ENCODE measurements around the gene COX6A2. TPM values are rescaled to one million over a fixed set of nuclear protein-coding genes. Genes with fewer than 3 reads are reported as not detected.

The COX6A2 gene
- total and polyA plus RNA-seq, 2 donors (not counting 3 experiments of a cell fraction or from before 2014, with no cell fraction given) = not detected

DNA sequence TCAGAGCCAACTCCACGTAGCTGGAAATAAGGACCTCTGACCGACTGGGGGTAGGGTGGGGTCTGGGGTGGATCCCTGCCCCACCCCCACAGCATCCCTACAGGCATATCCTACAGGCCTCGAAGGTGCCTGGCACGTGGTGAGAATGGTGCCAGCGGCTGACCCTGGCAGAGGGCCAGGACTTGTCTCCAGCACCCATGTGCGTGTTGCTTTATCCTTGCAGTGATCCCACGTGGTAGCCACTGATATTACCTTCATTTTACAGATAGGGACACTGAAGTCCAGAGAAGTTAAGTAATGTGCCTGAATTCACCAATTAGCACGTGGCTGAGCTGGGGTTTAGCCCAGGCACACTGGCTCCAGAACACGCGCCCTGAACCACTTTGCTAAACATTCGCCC, 26.7 kb downstream of the COX6A2 start:
- no peak overlapping the region for H3K4me2 ChIP-seq (ENCODE audit: insufficient read depth, low read length)
- POLR2A ChIA-PET = no interaction called here
- H3K9me3 ChIP-seq (replicated peaks; ENCODE audit: control insufficient read depth, insufficient read depth, low read length) = no peaks in the 10 kb centered on the region
- H3K9ac ChIP-seq (replicated peaks; ENCODE audit: extremely low read depth, insufficient read depth, low read length) = no peak overlapping the region
- no peaks in the 10 kb centered on the region for H3K36me3 ChIP-seq (ENCODE audit: control insufficient read depth in 2 of 2, extremely low read depth in 1 of 2, insufficient read depth in 2 of 2, low read length in 2 of 2)
- H3K4me1 ChIP-seq (ENCODE audit: control insufficient read depth, extremely low read depth, insufficient read depth, low read length) = no peaks in the 10 kb centered on the region
- H2AFZ ChIP-seq (ENCODE audit: low read depth, low read length) = no peak overlapping the region
- dilution Hi-C loops (cut with MboI; ENCODE audit: extremely low pct_ligation_motif_present, low sequenced_read_pairs) (no loop called here), intact Hi-C loops (cut with micrococcal nuclease) (no loop called here)
- H3K79me2 ChIP-seq (ENCODE audit: control insufficient read depth, insufficient read depth, low read length) = no peaks in the 10 kb centered on the region
- DNase-seq (ENCODE audit: low read depth, low spot score) (no peak), FAIRE-seq (no peak)
- no peaks in the 10 kb centered on the region for H3K27me3 ChIP-seq (ENCODE audit: control insufficient read depth in 2 of 2, insufficient read depth in 2 of 2, low read length in 2 of 2)
- H3K9me1 ChIP-seq (replicated peaks; ENCODE audit: control insufficient read depth, extremely low read depth, insufficient read depth, low read length) = no peaks in the 10 kb centered on the region
- H3K27ac ChIP-seq (ENCODE audit: insufficient read depth, low read depth, low read length) = no peak overlapping the region
- TF ChIP-seq GATA2 (IDR thresholded peaks at IDR 0.05; ENCODE audit: insufficient read depth, insufficient read length, low read depth, low read length) (no peak), EZH2 (IDR thresholded peaks at IDR 0.05; ENCODE audit: borderline replicate concordance, low read depth, low read length, severe bottlenecking) (no peak), POLR2AphosphoS5 (IDR thresholded peaks at IDR 0.05; ENCODE audit: insufficient read depth, low read depth, low read length) (no peak), JUN (IDR thresholded peaks at IDR 0.05; ENCODE audit: borderline replicate concordance, insufficient read depth, insufficient read length, low read depth) (no peak), MYC (IDR thresholded peaks at IDR 0.05; ENCODE audit: low read depth, low read length) (no peak), FOS (IDR thresholded peaks at IDR 0.05; ENCODE audit: borderline replicate concordance, insufficient read depth, low read length) (no peak), POLR2A (IDR thresholded peaks at IDR 0.05; ENCODE audit: low read depth, low read length) (no peak)
- TF ChIP-seq, protein P1, sequence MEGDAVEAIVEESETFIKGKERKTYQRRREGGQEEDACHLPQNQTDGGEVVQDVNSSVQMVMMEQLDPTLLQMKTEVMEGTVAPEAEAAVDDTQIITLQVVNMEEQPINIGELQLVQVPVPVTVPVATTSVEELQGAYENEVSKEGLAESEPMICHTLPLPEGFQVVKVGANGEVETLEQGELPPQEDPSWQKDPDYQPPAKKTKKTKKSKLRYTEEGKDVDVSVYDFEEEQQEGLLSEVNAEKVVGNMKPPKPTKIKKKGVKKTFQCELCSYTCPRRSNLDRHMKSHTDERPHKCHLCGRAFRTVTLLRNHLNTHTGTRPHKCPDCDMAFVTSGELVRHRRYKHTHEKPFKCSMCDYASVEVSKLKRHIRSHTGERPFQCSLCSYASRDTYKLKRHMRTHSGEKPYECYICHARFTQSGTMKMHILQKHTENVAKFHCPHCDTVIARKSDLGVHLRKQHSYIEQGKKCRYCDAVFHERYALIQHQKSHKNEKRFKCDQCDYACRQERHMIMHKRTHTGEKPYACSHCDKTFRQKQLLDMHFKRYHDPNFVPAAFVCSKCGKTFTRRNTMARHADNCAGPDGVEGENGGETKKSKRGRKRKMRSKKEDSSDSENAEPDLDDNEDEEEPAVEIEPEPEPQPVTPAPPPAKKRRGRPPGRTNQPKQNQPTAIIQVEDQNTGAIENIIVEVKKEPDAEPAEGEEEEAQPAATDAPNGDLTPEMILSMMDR (IDR thresholded peaks at IDR 0.05; ENCODE audit: extremely low read depth in 1 of 2, insufficient read depth in 1 of 2, low read depth in 1 of 2, low read length in 2 of 2) = no peak
- TF ChIP-seq, protein P2, sequence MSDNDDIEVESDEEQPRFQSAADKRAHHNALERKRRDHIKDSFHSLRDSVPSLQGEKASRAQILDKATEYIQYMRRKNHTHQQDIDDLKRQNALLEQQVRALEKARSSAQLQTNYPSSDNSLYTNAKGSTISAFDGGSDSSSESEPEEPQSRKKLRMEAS (IDR thresholded peaks at IDR 0.05; ENCODE audit: insufficient read depth, insufficient read length) = no peak
- H3K4me3 ChIP-seq (replicated peaks in 1 of 3; ENCODE audit: insufficient read depth in 1 of 3, low read depth in 1 of 3, low read length in 3 of 3) = no peak overlapping the region
- no TSS peak for BruUV-seq (replicated peaks)
- CTCF ChIA-PET = interaction anchor here (1.7 kb wide), 1 partner anchor 19 kb away, joined by 5 read pairs; no protein-coding TSS in a partner anchor
- no peaks in the 10 kb centered on the region for H4K20me1 ChIP-seq (replicated peaks; ENCODE audit: control insufficient read depth, extremely low read depth, insufficient read depth, low read length)
